HG02588 (cell line): Measurements from ENCODE around the gene REL.

Source experiments
- ATAC-seq: cut with Tn5 transposase; IDR thresholded peaks from one replicate; pipeline ENCODE4 v1.9.1; 2021; ENCODE audit warnings: mild to moderate bottlenecking, moderate library complexity; ENCODE audit not compliant: unreplicated experiment

Gene REL

GRCh38 chr2:60961457-60961856, 80.1 kb downstream of the REL start:
- no peak for ATAC-seq

DNA sequence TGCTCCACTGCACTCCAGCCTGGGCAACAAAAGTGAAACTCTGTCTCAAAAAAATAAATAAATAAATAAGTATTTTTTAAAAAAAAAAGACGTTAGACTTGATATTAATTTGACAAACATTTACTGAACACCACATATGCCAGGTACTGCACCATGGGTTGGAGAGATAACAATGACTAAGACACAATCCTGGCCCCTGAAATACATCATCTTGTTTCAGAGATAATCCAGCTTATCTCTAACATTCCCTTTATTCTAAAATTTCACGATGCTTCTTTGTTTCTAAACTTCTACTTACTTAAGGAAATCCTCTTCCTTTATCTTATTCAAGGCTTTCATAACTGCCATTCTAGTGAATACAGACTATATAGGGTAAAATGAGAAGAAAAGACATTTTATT, 81.2 kb downstream of the REL start:
- no peak for ATAC-seq

GRCh38 chr2:60963190-60963589, 81.8 kb downstream of the REL start:
- no peak for ATAC-seq

DNA sequence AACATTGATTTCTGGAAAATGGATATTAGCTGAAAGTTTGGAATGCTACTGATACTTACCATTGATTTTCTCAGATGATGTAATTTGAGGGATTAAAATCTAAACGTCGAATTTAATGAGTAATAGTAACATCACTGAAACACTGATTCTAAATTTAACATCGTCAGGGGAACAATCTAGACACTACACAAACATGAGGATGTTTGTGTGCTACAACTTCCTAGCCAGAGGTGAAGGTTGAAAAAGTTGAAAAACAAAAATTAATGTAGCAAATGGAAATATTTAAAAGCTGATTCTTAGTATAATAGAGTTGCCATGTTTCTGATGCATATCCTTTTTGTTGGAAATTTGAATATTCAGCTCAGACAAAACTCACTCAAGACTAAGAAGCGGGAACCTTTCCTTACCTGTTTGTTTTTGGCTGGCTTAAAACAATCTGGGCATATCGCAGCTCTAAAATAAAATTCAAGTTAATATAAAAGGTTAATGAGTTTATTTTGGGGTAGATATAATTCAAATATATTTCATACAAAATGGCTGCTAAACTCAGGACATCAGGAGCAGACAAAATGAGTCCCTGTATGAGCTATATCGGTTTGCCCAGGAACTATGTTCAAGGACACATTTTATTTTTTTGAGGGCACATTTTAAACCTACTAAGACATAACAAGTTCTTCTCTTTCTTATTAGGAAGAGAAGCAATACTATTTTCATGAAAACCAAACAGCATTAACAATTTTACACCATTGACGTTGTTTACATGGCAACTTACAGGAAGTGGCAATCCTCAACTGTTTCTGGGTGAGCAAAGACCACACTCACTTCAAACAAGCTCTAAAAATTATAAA, 83.5 kb downstream of the REL start:
- ATAC-seq = no peak

DNA sequence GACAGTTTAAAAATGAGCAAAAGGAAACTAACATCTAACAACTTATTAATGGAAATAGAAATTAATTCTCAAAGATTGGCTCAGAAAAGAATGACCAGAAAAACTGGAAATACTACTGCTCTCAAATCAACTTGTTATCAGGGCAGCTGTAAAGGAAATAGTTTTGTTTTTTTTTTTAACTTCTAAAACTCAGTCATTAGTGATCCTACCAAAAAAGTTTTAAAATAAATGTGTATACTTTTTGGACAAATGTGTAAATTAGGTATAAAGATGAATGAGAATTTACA, 84.1 kb downstream of the REL start:
- ATAC-seq = no peak

DNA sequence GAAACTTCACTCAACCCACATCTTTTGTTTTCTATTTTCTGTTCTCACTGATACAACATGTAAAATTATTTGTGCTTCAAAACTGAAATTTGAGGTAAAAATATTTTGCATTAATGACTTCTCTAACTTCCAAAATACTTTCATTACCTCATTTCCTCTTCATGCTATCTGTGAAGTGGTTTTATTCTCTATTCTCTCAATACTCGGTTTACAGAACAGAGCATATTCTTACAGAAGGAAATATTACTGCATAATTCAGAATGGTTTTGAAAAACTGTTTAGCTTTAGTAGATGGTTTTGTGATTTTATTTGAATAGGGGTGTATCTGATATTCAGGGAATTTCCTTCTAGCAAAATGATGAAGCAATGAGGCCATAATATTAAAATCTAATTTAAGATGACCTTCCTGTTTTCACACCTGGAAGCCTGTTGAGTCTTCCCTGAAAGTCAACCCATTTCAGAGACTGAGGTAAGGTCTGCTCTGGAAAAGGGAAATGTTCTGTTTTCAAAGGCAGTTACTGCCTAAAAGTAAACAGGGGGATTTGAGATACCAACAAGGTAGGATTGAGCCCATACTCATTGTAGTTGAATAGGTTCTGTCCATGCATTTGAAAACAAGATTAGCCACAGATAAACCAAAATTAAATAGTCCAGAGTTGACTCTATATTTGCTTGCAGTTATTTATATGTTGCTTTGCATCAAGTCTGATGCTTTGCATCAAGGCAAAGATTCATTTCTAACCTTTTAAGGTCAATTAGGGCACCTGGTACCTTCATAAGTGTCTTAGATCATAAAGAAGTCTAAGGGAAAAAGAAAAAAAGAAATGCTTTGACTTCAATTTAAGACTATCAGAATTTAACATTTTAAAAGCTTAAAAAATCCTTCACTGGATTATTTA, 85.4 kb downstream of the REL start:
- peak; percentile 74 for ATAC-seq

GRCh38 chr2:60972889-60973656, 91.7 kb downstream of the REL start:
- ATAC-seq = no peak

DNA sequence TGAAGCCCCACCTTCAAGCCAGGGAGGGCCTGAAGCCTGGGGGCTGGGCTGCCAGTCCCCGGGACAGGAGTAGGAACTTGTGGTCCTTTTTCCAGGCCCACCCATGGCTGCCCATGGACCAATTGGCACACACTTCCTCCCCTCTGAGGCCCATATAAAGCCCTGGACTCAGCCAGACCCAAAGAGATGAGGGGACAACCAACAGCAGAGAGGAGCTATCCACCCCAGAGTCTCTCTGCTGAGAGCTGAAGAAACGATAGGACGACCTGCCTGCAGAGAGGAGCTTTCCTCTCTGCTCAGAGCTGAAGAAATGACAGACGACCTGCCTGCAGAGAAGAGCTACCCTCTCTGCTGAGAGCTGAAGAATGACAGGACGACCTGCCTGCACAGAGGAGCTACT, 92.3 kb downstream of the REL start:
- ATAC-seq = no peak

- ATAC-seq = no peak
Observed at GRCh38 chr2:60974652-60975051, 93.3 kb downstream of the REL start.
